ENCODE data around the gene RNF113B. TPM values are rescaled to one million over a fixed set of nuclear protein-coding genes. Genes with fewer than 3 reads are reported as not detected.
A peak's percentile ranks its signal among the peaks of the same experiment; 100 is the strongest.

The RNF113B gene
- total and polyA plus RNA-seq, 4 donors: not detected

DNA sequence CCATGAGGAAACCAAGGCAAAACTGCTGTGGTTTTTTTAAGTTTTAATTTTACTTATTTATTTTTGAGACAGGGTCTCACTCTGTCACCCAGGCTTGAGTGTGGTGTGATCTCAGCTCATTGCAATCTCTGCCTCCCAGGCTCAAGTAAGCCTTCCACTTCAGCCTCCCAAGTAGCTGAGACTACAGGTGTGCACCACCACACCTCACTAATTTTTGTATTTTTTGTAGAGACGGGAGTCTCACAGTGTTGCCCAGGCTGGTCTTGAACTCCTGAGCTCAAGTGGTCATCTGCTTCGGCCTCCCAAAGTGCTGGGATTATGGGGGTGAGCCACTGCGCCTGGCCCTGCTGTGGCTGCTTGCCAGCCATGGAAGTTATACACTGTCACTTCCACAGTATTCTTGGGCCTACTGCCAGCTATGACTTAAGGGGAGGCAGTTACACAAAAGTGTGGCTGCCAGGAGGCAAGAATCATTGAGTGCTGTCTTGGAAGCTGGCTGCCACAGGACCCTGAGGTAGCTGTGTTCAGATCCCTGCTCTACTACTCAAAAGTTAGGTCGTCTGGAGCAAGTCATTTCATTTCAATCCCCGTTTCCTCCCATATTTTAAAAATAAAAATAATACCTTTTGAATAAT, 21.5 kb downstream of the RNF113B start:
- Histone ChIP-seq H3K27ac (ENCODE audit: low read depth in 1 of 2, low read length in 1 of 2) (peak overlapping the region in 1 of 2 donors; percentile 40), H3K36me3 (ENCODE audit: control insufficient read depth in 4 of 4, insufficient read depth in 4 of 4, low read length in 4 of 4) (peaks cover 0 to 6% (median 0%) of the 10 kb centered on the region in 4 donors), H3K4me1 (ENCODE audit: control insufficient read depth in 5 of 5, insufficient read depth in 5 of 5, low read length in 5 of 5) (peaks cover 0 to 11% (median 9%) of the 10 kb centered on the region in 5 donors), H3K9me3 (ENCODE audit: control insufficient read depth in 4 of 4, insufficient read depth in 3 of 4, low read length in 3 of 4) (peaks cover 0 to 2% (median 0%) of the 10 kb centered on the region in 4 donors), H3K27me3 (ENCODE audit: control insufficient read depth in 3 of 3, insufficient read depth in 3 of 3, low read length in 2 of 3) (no peaks in the 10 kb centered on the region), H3K4me3 (no peak overlapping the region), H3K9ac (ENCODE audit: insufficient read depth in 1 of 2, low read length in 2 of 2) (no peak overlapping the region)
- WGBS, 2 donors: 73 to 76% methylated on average over 5 of the region's 5 CpGs
- peak; percentile 76 to 91 (median 87) for DNase-seq
- TF ChIP-seq, protein P1, sequence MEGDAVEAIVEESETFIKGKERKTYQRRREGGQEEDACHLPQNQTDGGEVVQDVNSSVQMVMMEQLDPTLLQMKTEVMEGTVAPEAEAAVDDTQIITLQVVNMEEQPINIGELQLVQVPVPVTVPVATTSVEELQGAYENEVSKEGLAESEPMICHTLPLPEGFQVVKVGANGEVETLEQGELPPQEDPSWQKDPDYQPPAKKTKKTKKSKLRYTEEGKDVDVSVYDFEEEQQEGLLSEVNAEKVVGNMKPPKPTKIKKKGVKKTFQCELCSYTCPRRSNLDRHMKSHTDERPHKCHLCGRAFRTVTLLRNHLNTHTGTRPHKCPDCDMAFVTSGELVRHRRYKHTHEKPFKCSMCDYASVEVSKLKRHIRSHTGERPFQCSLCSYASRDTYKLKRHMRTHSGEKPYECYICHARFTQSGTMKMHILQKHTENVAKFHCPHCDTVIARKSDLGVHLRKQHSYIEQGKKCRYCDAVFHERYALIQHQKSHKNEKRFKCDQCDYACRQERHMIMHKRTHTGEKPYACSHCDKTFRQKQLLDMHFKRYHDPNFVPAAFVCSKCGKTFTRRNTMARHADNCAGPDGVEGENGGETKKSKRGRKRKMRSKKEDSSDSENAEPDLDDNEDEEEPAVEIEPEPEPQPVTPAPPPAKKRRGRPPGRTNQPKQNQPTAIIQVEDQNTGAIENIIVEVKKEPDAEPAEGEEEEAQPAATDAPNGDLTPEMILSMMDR (IDR thresholded peaks at IDR 0.05; ENCODE audit: control extremely low read depth, extremely low read depth): no peak
- no peak for ATAC-seq (ENCODE audit: insufficient read depth, low FRiP score)

DNA sequence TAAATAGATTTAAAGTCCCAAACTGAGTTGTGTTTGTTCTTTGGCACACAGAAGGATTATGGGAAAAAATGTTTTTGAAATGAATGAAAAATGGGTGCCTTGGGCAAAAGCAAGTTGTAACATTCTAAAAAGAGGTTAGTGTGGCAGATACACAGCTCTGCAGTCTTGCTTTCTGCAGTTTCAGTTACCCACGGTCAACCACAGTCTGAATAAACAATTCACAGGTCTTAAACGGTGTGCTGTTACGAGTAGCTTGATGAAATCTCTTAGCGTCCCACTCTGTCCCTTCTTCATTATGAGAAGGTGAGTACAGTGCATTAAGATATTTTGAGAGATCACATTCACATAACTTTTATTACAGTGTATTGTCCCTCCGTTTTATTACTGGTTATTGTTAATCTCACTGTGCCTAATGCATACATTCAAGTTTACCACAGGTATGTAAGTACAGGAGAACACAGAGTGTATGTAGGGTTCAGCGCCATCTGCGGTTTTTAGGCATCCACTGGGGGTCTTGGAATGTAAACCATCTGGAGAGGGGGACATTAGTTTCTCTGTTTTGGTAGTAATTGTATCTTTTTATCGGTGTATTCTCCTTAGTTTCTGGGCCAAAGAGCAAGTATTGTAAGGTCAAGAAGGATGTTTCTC, 26.1 kb downstream of the RNF113B start:
- peaks cover 0 to 4% (median under 1%) of the 10 kb centered on the region in 4 donors for H3K36me3 ChIP-seq (ENCODE audit: control insufficient read depth in 4 of 4, insufficient read depth in 4 of 4, low read length in 4 of 4)
- ATAC-seq (ENCODE audit: insufficient read depth, low FRiP score): no peak
- H3K9me3 ChIP-seq (ENCODE audit: control insufficient read depth in 4 of 4, insufficient read depth in 3 of 4, low read length in 3 of 4): peaks cover 0 to 2% (median 0%) of the 10 kb centered on the region in 4 donors
- 76 to 89% methylated on average over 8 of the region's 8 CpGs for WGBS, 2 donors
- H3K27ac ChIP-seq (ENCODE audit: low read depth in 1 of 2, low read length in 1 of 2): no peak overlapping the region
- no peak overlapping the region for H3K9ac ChIP-seq (ENCODE audit: insufficient read depth in 1 of 2, low read length in 2 of 2)
- DNase-seq: no peak
- peaks cover 0 to 16% (median 5%) of the 10 kb centered on the region in 5 donors for H3K4me1 ChIP-seq (ENCODE audit: control insufficient read depth in 5 of 5, insufficient read depth in 5 of 5, low read length in 5 of 5)
- no peak overlapping the region for H3K4me3 ChIP-seq
- TF ChIP-seq, protein P1 (IDR thresholded peaks at IDR 0.05; ENCODE audit: control extremely low read depth, extremely low read depth): no peak
- H3K27me3 ChIP-seq (ENCODE audit: control insufficient read depth in 3 of 3, insufficient read depth in 3 of 3, low read length in 2 of 3): no peaks in the 10 kb centered on the region

DNA sequence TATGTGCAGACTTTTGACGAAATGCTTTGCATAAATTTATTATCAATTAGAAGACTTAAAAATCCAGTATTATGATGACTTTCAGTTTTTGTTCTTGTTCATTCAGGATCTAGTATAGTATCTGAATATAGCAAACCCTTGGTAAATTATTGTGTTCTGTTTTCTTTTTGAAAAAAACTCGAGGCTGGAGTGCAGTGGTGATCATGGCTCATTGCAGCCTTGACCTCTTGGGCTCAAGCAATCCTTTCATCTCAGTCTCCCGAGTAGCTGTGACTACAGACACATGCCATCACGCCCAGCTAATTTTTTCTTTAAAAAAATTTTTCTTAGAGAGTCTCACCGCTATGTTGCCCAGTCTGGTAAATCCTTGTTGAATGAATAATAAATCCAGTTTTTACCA, 29.5 kb downstream of the RNF113B start:
- WGBS, 2 donors: 67 to 82% methylated on average over 5 of the region's 5 CpGs
- H3K27ac ChIP-seq (ENCODE audit: low read depth in 1 of 2, low read length in 1 of 2): no peak overlapping the region
- ATAC-seq (ENCODE audit: insufficient read depth, low FRiP score) (no peak), DNase-seq (peak in 1 of 3 donors; percentile 27)
- H3K9ac ChIP-seq (ENCODE audit: insufficient read depth in 1 of 2, low read length in 2 of 2): no peak overlapping the region
- TF ChIP-seq, protein P1 (IDR thresholded peaks at IDR 0.05; ENCODE audit: control extremely low read depth, extremely low read depth): no peak
- no peaks in the 10 kb centered on the region for H3K27me3 ChIP-seq (ENCODE audit: control insufficient read depth in 3 of 3, insufficient read depth in 3 of 3, low read length in 2 of 3)
- H3K4me1 ChIP-seq (ENCODE audit: control insufficient read depth in 5 of 5, insufficient read depth in 5 of 5, low read length in 5 of 5): peaks cover 4 to 31% (median 12%) of the 10 kb centered on the region in 5 donors
- H3K36me3 ChIP-seq (ENCODE audit: control insufficient read depth in 4 of 4, insufficient read depth in 4 of 4, low read length in 4 of 4): peaks cover 0 to 4% (median under 1%) of the 10 kb centered on the region in 4 donors
- H3K9me3 ChIP-seq (ENCODE audit: control insufficient read depth in 4 of 4, insufficient read depth in 3 of 4, low read length in 3 of 4): no peaks in the 10 kb centered on the region
- no peak overlapping the region for H3K4me3 ChIP-seq
